Activated CD4-positive, alpha-beta T cell treated with anti-CD3 and anti-CD28 coated beads for 4 hours (primary cell): ENCODE data around the gene DSE.

Experiments used
- DNase-seq, 2 donors: peaks; one replicate each; pipeline ENCODE4 v3.0.0-alpha.2; 2020

DSE gene

GRCh38 chr6:116389357-116389756, 18.6 kb downstream of the DSE start:
- no peak for DNase-seq

- DNase-seq: no peak
These were observed 19.8 kb downstream of the DSE start for GRCh38 chr6:116390581-116390980.

- DNase-seq: peak in 1 of 2 donors; percentile 3
These were observed 21.6 kb downstream of the DSE start for GRCh38 chr6:116392132-116393013.

- DNase-seq: no peak
These were observed 22.7 kb downstream of the DSE start for GRCh38 chr6:116393430-116393829.

GRCh38 chr6:116395647-116396046, 24.9 kb downstream of the DSE start:
- no peak for DNase-seq

GRCh38 chr6:116396441-116396840, 25.7 kb downstream of the DSE start:
- no peak for DNase-seq

GRCh38 chr6:116397914-116398313, 27.2 kb downstream of the DSE start:
- no peak for DNase-seq

GRCh38 chr6:116398316-116399010, 27.7 kb downstream of the DSE start:
- no peak for DNase-seq

GRCh38 chr6:116399287-116399686, 28.5 kb downstream of the DSE start:
- DNase-seq: no peak

GRCh38 chr6:116400328-116400727, 29.6 kb downstream of the DSE start:
- no peak for DNase-seq

GRCh38 chr6:116402108-116402937, 31.6 kb downstream of the DSE start:
- no peak for DNase-seq

- no peak for DNase-seq
These were observed 32.5 kb downstream of the DSE start for GRCh38 chr6:116403205-116403604.

GRCh38 chr6:116404696-116405095, 33.9 kb downstream of the DSE start:
- DNase-seq: no peak

- DNase-seq: no peak
These were observed 34.4 kb downstream of the DSE start for GRCh38 chr6:116405138-116405537.

- no peak for DNase-seq
These were observed 35.1 kb downstream of the DSE start for GRCh38 chr6:116405652-116406356.

- DNase-seq: no peak
These were observed 36.1 kb downstream of the DSE start for GRCh38 chr6:116406678-116407345.

GRCh38 chr6:116408491-116408890, 37.7 kb downstream of the DSE start:
- no peak for DNase-seq

GRCh38 chr6:116409756-116410155, 39.0 kb downstream of the DSE start:
- no peak for DNase-seq

- no peak for DNase-seq
These were observed 40.5 kb downstream of the DSE start for GRCh38 chr6:116411284-116411623.

- no peak for DNase-seq
These were observed 41.5 kb downstream of the DSE start for GRCh38 chr6:116412270-116412669.

- no peak for DNase-seq
These were observed 42.6 kb downstream of the DSE start for GRCh38 chr6:116413357-116413756.

GRCh38 chr6:116417661-116418060, 46.9 kb downstream of the DSE start:
- no peak for DNase-seq
